Hepatic stellate cell (primary cell): ENCODE results near the gene APOBEC4.
A peak's percentile ranks its signal among the peaks of the same experiment; 100 is the strongest.
"Not testable (repeated sequence)": the region's sequence is repeated elsewhere in the genome, so short reads cannot be mapped to it uniquely, and the experiment has no call there.

Experiments used
- DNase-seq: peaks from one replicate; pipeline ENCODE4 v3.0.0; 2011; ENCODE audit warnings: low spot score

APOBEC4 gene

DNA sequence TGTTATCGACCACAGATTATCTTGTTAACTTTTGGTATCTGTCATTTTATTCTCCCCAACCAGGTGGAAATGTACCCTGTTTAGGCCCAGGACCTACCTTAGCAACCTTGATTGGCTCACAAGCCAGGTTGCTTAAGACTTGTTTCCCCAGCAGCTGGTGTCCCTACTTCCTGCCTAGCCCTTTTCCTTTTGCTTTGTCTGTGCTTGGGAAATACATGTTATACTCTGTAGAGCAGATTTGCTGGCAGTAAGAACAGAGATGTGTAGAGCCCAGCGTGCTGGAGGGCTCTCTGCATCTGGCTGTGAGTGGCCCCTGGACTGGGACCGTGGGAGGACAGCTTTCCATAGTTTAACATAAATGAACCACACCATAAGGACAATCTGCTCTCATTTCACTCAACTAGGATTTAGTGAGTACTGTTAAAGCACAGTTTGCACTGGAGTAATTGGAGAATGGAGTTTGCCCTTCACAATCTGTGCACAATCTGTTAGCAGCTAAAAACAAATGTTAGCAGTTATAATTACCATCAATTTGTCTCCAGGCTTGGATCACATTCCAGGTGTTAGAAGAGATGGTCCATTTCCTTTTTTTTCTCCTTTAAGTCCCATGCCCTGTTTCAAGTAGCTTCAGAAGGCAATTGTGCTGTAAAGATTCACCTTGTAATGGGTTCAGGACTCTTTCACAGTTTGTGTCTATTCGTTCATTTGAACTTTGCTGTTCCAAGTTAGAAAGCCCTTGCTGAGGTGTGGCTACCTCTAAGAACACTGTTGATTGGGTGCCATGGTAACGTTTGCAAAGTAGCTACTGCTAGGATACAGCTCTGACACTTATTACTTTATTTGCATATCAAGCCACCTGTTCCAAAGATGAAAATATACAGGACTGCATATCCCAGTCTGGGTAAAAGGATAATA, at the start of gene APOBEC4:
TSS of gene APOBEC4 (minus strand) at position 770 of the 915 bp plus-strand sequence. CDS start 4,535 bp downstream, outside the sequence.
- DNase-seq: no peak

GRCh38 chr1:183702813-183703198, 49.7 kb upstream of the APOBEC4 start:
- no peak for DNase-seq

DNA sequence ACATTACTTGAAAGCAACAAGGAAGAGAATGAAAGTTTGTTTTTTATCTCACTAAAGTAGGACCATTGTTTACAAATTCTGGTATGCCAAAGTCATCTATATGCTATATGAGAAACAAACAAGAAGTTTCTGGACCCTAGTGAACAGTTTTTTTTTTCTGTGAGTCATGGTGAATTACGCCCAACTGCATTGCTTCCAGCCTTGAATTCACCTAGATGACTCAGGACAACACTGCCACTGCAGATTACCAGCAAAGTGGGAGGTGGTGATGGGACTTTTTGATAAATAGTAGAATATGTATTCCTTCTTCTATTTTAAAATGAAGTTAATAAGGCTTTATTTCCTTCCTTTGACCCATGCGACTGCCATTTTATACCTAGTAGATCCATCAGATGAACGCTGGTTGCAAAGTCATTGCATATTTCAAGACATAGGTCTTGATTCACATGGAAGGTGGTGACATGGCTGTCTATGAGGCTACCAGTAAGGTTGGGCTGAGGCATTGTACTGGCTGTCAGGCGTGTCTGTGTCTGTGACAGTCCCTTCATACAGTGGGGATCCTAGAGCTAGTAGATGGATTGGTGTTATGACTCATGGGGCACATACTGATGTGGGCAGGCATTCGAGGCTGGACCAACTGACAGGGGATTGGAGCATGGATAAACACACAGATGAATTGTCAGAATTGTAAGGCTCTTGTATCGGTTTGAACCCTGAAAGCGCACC, 49.1 kb upstream of the APOBEC4 start:
- no peak for DNase-seq

DNA sequence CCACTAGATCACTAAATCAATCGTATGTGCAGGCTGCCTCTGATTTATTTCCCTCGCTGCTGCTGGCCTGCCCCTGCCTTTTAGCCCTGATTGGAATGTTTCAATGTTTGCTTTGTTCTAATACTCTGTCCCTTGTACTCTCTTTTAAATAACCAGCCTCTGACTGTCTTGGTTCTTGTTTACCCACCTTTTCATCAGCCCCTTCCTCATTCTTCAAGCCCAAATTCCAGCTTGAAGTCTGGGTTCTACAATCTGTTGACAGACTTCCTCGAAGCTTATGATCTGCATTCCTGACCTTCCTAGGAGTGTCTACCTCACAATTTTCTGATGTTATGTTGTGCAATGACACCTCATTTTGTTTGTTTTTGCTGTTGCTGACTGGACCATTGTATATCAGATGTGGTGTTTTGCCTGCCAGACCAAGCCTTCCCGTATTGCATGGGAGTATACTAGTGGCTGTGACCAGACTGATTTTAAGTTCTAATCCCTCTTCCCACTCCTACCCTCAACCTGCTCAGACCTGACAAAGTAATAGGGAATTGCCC, 46.6 kb upstream of the APOBEC4 start:
- no peak for DNase-seq

- DNase-seq: no peak
Observed at GRCh38 chr1:183697814-183698590, 44.9 kb upstream of the APOBEC4 start.

- no peak for DNase-seq
Observed at GRCh38 chr1:183696981-183697380, 43.9 kb upstream of the APOBEC4 start.

DNA sequence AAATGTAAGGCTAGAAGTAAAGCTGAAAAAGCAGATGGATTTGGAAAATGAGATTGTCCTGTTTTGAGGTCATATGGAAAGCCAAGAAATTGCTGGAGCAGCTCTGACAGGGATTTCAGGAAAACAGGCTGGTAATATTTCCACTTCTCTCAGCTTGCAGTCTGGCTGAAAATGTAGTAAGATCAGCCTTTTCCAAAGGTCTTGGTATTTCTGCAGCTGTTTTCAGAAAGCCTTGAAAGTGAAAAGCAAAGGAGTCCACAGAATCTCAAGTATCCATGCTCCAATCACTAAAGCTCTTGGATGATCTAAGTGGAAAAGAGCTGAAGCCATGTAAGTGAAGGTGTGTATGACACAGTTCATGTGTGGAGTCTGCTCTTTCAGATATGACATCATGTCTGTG, 41.6 kb upstream of the APOBEC4 start:
- DNase-seq: no peak

DNA sequence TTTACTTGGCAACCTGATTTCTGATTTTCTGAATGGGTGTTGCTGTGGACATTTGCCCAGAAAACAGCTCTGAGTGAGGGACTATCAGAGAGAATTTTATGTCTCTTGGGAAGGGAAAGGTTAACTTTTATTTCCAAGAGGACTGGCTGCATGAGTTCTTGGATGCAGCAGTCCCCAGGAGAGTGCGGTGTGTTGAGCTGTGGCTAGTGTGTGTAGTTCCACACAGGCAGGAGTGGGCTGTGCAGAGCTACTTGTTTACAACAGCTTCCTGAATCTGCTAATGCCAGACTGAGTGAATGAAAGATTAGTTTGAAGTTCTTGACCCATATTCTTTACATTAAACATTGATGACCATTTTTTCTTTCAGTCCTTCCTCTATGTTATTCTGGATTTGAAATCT, 41.0 kb upstream of the APOBEC4 start:
- DNase-seq: no peak

- DNase-seq: no peak
Observed at GRCh38 chr1:183693521-183693920, 40.4 kb upstream of the APOBEC4 start.

- DNase-seq: no peak
Observed at GRCh38 chr1:183689762-183690204, 36.7 kb upstream of the APOBEC4 start.

DNA sequence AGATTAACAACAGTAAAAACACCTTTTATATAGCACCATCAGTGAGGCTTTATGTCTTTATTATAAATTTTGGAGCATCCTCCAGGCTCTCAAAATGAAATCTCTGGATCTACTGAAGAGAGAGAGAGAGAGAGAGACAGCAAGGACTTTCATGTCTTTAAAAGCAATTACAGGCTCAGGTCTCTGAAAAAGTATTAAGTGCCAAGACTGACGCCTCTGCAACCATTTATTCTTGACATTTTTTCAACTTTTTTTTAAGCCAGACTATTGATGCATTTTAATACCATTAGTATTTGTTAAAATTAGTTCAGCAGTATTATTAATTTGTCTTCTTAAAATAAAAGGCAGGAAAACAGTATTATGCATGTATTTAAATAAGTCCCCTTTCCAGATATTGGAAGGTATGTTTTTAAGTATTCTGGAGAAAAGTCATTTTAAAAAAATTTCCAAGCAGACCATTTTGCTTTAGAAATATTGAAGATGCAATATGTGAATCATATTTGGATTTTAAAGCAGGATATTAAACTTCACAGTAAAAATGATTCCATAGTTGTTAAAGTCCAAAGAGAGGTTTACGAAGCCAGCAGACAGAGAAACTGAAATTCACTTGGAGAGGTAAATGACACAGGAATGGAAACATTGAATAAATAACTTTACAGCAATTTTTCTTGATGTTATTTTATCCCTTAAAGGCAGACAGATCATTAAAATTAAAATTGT, 35.4 kb upstream of the APOBEC4 start:
- no peak for DNase-seq

GRCh38 chr1:183687546-183688304, 34.6 kb upstream of the APOBEC4 start:
- DNase-seq: no peak

DNA sequence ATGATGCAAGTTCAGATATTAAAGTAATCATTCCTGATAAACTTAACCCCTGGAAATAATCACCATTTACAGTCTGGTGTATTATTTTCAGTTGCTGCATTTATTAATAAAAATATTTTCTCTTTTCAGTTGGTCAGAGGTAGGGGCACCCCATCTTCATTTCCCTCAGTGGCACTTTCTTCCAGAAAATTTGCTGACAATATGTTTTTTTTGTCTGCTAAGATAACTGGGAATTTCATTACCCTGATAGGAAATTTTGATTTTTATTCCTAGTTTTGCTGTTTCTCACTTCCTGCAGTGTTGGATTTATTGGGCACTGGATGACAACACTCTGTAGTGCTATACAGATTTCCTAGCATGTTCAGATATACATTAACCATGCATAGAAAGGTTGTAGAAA, 33.1 kb upstream of the APOBEC4 start:
- DNase-seq: no peak

- DNase-seq: peak; percentile 43
Observed at GRCh38 chr1:183685112-183685713, 32.1 kb upstream of the APOBEC4 start.

DNA sequence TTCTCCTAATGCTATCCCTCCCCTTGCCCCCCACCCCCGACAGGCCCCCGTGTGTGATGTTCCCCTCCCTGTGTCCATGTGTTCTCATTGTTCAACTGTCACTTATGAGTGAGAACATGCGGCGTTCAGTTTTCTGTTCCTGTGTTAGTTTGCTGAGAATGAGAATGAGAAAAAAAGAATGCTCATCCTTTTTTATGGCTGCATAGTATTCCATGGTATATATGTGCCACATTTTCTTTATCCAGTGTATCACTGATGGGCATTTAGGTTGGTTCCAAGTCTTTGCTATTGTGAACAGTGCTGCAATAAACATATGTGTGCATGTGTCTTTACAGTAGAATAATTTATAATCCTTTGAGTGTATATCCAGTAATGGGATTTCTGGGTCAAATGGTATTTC, 26.2 kb upstream of the APOBEC4 start:
- not testable (repeated sequence) for DNase-seq

- DNase-seq: no peak
Observed at GRCh38 chr1:183678819-183679218, 25.7 kb upstream of the APOBEC4 start.

DNA sequence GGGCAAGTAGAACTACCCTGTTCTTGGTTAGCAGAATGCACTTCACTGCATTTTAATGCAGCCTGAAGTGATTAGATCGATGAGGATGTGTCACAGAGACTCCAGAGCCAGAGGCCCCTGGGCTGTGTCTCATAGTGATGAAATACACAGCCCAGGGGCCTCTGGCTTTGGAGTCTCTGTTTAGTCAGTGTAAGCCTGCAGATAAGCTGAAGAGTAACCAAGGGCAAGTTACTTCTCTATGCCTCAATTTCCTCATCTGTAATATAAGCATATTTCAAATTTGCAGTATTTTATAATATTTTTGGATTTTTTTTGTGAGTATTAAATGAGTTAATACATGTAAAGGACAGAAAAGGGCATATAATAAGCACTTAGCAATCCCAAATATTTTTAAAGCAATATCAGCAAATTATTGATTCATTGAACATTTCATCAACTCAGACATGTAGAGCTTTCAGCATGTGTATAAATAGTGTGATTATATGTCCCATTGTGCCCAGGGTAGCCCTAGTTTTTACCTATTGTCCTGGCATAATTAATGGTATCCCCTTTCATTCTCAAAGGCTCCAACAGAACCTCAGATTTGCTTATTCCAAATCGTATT, 23.6 kb upstream of the APOBEC4 start:
- DNase-seq: peak; percentile 26

DNA sequence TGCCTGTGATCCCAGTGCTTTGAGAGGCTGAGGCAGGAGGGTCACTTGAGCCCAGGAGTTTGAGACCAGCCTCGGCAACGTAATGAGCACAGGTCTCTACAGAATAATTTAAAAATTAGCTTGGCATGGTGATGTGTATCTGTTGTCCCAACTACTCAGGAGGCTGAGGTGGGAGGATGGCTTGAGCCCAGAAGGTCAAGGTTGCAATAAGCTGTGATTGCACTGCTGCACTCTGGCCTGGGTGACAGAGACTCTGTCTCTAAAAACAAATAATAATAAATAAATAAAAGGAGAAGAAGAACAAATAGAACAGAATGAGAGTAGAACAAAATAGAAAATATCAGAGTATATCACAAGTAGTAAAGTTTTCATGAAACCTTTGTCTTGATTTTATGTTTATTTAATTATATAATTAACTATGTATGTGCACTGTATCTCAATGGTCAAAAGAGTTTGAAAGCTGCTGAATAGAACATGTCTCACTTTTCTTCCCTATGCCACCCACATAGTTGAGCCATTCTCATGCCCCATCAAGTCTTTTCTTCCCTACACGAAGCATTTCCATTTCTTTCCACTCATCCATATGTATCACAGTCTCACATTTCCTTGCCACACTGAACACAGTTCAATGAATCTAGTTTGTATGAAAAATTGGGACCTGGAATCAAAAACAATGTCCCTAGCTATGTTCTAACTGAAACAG, 22.9 kb upstream of the APOBEC4 start:
- no peak for DNase-seq

- no peak for DNase-seq
Observed at GRCh38 chr1:183675381-183675780, 22.3 kb upstream of the APOBEC4 start.
